ENCODE data around the gene TNFSF12.

DNA sequence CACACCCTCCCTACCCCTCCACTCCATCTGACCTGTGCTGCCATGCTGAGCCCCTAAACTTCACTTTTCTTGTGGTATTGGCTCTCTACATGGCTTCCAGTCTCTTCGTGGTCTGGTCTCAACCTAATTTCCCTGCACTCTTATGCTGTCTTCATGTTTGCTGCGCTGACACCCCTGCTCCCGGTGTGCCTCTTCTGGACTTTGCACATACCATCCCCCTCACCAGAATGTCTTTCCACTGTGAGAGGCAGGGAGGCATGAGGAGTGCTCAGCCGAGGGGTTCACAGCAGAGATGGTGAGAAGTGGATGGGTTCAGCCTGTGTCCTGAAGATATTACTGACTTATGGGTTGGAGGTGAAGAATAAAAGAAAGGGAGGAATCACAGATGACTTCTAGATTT lies 2.5 kb downstream of the TNFSF12 start:
- TF ChIP-seq CTCF (IDR thresholded peaks at IDR 0.05), result no peak
- no peak for TF ChIP-seq CHD4 (IDR thresholded peaks at IDR 0.05; ENCODE audit: borderline replicate concordance)
- TF ChIP-seq PBX3 (IDR thresholded peaks at IDR 0.05), result no peak
- no peak for TF ChIP-seq BHLHE40 (IDR thresholded peaks at IDR 0.05; ENCODE audit: low read depth, low read length)
- TF ChIP-seq RNF2 (IDR thresholded peaks at IDR 0.05; ENCODE audit: borderline replicate concordance, low read depth), result no peak
- no peak for TF ChIP-seq FOSL2 (IDR thresholded peaks at IDR 0.05)
- no peak for TF ChIP-seq FOSL2 (CRISPR knock-in tag; IDR thresholded peaks at IDR 0.05)

All from A549 (cell line).